HCT116 (cell line): ENCODE measurements around the gene SEC16A. TPM values are rescaled to one million over a fixed set of nuclear protein-coding genes. Genes with fewer than 3 reads are reported as not detected.

Source experiments
- ATAC-seq: fragments of 200-7000 bp; cut with Tn5 transposase; 2 replicates; pipeline ENCODE4 v1.9.1; 2020; ENCODE audit warnings: mild to moderate bottlenecking, moderate library complexity
- BruUV-seq: library from RNA; stranded (reverse); fragments of 400-500 nt; replicated peaks from 2 replicates; lab custom pipeline; 2021; lab: Mats Ljungman, UMichigan
- CTCF ChIA-PET: fragments of 300-600 bp; sonication (Branson Sonifier 250); formaldehyde crosslinking; loops from one replicate; lab custom pipeline; 2021; ENCODE audit warnings: antibody characterized with exemption; lab: Charles Lee
- POLR2A ChIA-PET: fragments of 300-600, 350-600 bp; sonication (Branson Sonifier 250); formaldehyde crosslinking; loops from one replicate; lab custom pipeline; 2021; ENCODE audit warnings: antibody characterized with exemption; lab: Charles Lee
- RAD21 ChIA-PET, 2 experiments: fragments of 300-600 bp; sonication (Branson Sonifier 250); formaldehyde crosslinking; loops; one replicate each; lab custom pipeline; 2023; ENCODE audit warnings: low total read pairs in 2 of 2; ENCODE audit not compliant: uncharacterized antibody in 2 of 2, unreplicated experiment in 2 of 2, low non-redundant PET in 1 of 2; lab: Charles Lee
- DNase-seq: peaks from one replicate; pipeline ENCODE4 v3.0.0-alpha.2; 2010; ENCODE audit warnings: low read depth, low spot score
- H2AFZ ChIP-seq: fragments of 200-600 bp; shearing (Covaris generic), sonication (generic); 2 replicates; pipeline ENCODE4 v1.6.1; 2017; ENCODE audit warnings: low read depth, mixed run types, mixed read lengths, antibody characterized with exemption, low read length; ENCODE audit not compliant: poor library complexity, severe bottlenecking
- H3K27ac ChIP-seq: 2 replicates; pipeline ENCODE4 v1.5.1; 2012; ENCODE audit warnings: low read depth, low read length
- H3K27me3 ChIP-seq: fragments of 200-600 bp; sonication (generic); 2 replicates; pipeline ENCODE4 v1.6.1; 2016; ENCODE audit warnings: mixed run types, low read length, mixed read lengths; ENCODE audit not compliant: insufficient read depth
- H3K36me3 ChIP-seq, 2 experiments: fragments of 200-500 bp in 1 of 2; fragments of 200-600 bp in 1 of 2; sonication (Bioruptor generic) in 1 of 2; sonication (generic) in 1 of 2; 2 replicates each; pipeline versions ENCODE4 v1.5.1 to v1.6.1; 2014 to 2016; ENCODE audit warnings: low read length in 2 of 2, inconsistent platforms in 1 of 2, mixed read lengths in 1 of 2, mixed run types in 1 of 2; ENCODE audit not compliant: insufficient read depth in 2 of 2, control insufficient read depth in 1 of 2
- H3K4me1 ChIP-seq, 2 experiments: fragments of 200-600 bp in 1 of 2; sonication (generic) in 1 of 2; 2 replicates each; pipeline versions ENCODE4 v1.5.1 to v1.6.1; 2012 to 2017; ENCODE audit warnings: low read length in 2 of 2, inconsistent platforms in 1 of 2, mild to moderate bottlenecking in 1 of 2, mixed read lengths in 1 of 2, mixed run types in 1 of 2, moderate library complexity in 1 of 2; ENCODE audit not compliant: insufficient read depth in 2 of 2, control insufficient read depth in 1 of 2
- H3K4me2 ChIP-seq: fragments of 200-600 bp; sonication (generic); 2 replicates; pipeline ENCODE4 v1.6.1; 2017; ENCODE audit warnings: mixed run types, low read length, mixed read lengths
- H3K4me3 ChIP-seq, 2 experiments: fragments of 200-600 bp in 1 of 2; sonication (generic) in 1 of 2; replicated peaks in 1 of 2; 2 replicates each; pipeline ENCODE4 v1.5.1; 2011 to 2016; ENCODE audit warnings: low read length in 2 of 2, control low read depth in 1 of 2, low read depth in 1 of 2, mild to moderate bottlenecking in 1 of 2, mixed read lengths in 1 of 2, mixed run types in 1 of 2
- H3K79me2 ChIP-seq: fragments of 200-600 bp; sonication (generic); 2 replicates; pipeline ENCODE4 v1.6.1; 2017; ENCODE audit warnings: mild to moderate bottlenecking, mixed run types, low read length, moderate library complexity, mixed read lengths; ENCODE audit not compliant: insufficient read depth
- H3K9ac ChIP-seq: fragments of 200-600 bp; sonication (generic); 2 replicates; pipeline ENCODE4 v1.6.1; 2016; ENCODE audit warnings: low read length, mixed read lengths
- H3K9me2 ChIP-seq: fragments of 200-600 bp; sonication (generic), shearing (Covaris generic); 2 replicates; pipeline ENCODE4 v1.6.1; 2017; ENCODE audit warnings: mixed run types, mild to moderate bottlenecking, moderate library complexity; ENCODE audit not compliant: insufficient read depth
- H3K9me3 ChIP-seq, 2 experiments: fragments of 200-500 bp in 1 of 2; fragments of 200-600 bp in 1 of 2; sonication (Bioruptor generic) in 1 of 2; sonication (generic) in 1 of 2; 2 replicates each; pipeline ENCODE4 v1.6.1; 2014 to 2017; ENCODE audit warnings: low read length in 2 of 2, mixed read lengths in 2 of 2, inconsistent platforms in 1 of 2, low read depth in 1 of 2, mild to moderate bottlenecking in 1 of 2, mixed run types in 1 of 2, moderate library complexity in 1 of 2; ENCODE audit not compliant: control insufficient read depth in 1 of 2, insufficient read depth in 1 of 2
- H4K20me1 ChIP-seq: fragments of 200-600 bp; sonication (generic), shearing (Covaris generic); 2 replicates; pipeline ENCODE4 v1.6.1; 2017; ENCODE audit warnings: mixed run types, mild to moderate bottlenecking, moderate library complexity; ENCODE audit not compliant: insufficient read depth
- CBX3 ChIP-seq: IDR thresholded peaks from 2 replicates; pipeline ENCODE4 v1.6.1; 2012; ENCODE audit warnings: low read depth
- CEBPB ChIP-seq: IDR thresholded peaks from 2 replicates; pipeline ENCODE4 v1.6.1; 2012; ENCODE audit warnings: low read depth
- EZH2 ChIP-seq: fragments of 200-600 bp; sonication (generic); IDR thresholded peaks from 2 replicates; pipeline ENCODE4 v1.6.1; 2017; ENCODE audit warnings: antibody characterized with exemption, mixed run types
- POLR2A ChIP-seq: IDR thresholded peaks from 2 replicates; pipeline ENCODE4 v1.7.0; 2011; ENCODE audit warnings: borderline replicate concordance; ENCODE audit not compliant: insufficient read depth, insufficient read length; ENCODE audit errors: extremely low read depth
- POLR2AphosphoS5 ChIP-seq: IDR thresholded peaks from 2 replicates; pipeline ENCODE4 v1.6.1; 2011; ENCODE audit warnings: mild to moderate bottlenecking, low read depth, low read length, moderate library complexity
- RAD21 ChIP-seq: IDR thresholded peaks from 2 replicates; pipeline ENCODE4 v1.6.1; 2012; ENCODE audit warnings: low read depth, mild to moderate bottlenecking
- SP1 ChIP-seq: IDR thresholded peaks from 2 replicates; pipeline ENCODE4 v1.6.1; 2012; ENCODE audit warnings: low read depth
- SRF ChIP-seq: IDR thresholded peaks from 2 replicates; pipeline ENCODE4 v1.6.1; 2012; ENCODE audit warnings: low read depth
- intact Hi-C: fragments of 100-400 bp; cut with micrococcal nuclease; formaldehyde crosslinking; loops from 2 replicates; pipeline ENCODE4 v1.10.0; 2022
- total RNA-seq: library from RNA; stranded (reverse); gene quantifications from one replicate; pipeline ENCODE4 v1.2.1, GENCODE V29; 2021; ENCODE audit not compliant: unreplicated experiment
- TF ChIP-seq, protein P1 (sequence below): IDR thresholded peaks from 2 replicates; pipeline ENCODE4 v1.6.1; 2012
- TF ChIP-seq, protein P2 (sequence below), 3 experiments: fragments of 200-600 bp in 1 of 3; sonication (generic) in 1 of 3; IDR thresholded peaks in 2 of 3; conservative IDR thresholded peaks in 1 of 3; 2 replicates each; pipeline ENCODE4 v1.5.1; 2012 to 2017; ENCODE audit warnings: low read depth in 2 of 3, low read length in 2 of 3, antibody characterized with exemption in 1 of 3, borderline replicate concordance in 1 of 3, control low read depth in 1 of 3, mild to moderate bottlenecking in 1 of 3, mixed read lengths in 1 of 3, mixed run types in 1 of 3, moderate library complexity in 1 of 3; ENCODE audit not compliant: insufficient read depth in 1 of 3
- TF ChIP-seq, protein P3 (sequence below): IDR thresholded peaks from 2 replicates; pipeline ENCODE4 v1.6.1; 2012

SEC16A gene
- total RNA-seq, 1 experiment from 2014 or later, result 49.8 TPM

DNA sequence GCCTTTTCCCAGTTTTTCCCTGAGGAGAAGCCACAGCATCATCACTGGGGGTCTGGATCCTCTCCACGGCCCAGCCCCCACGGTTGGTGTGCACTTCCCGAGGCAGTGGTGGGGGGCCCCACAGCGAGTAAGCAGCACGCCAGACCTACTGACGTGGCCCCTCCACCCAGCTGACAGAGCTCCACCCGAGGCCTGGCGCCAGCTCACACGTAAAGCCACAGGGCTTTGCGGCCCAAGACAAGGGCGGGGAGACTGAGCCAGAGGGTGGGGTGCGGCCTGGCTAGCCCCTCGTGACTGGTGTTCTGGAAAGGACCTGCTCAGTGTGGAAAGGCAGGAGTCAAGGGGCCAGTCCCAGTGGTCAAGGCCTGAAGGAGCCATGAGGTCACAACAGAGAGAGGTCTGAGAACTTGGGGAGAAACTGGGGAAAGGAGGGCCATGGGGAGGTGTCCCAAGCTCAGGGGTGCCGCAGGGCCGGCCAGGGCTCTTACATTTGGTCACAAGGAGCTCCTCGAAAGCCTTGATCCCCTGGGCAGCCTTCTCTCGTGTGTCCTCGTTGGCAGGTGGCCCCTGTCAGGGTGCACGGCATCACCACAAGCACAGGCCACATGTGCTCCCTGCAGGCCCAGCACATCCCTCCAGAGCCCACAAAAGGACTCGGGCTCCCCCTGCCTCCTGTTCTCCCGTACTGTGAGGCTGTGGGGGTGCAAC, 88.4 kb downstream of the SEC16A start:
- POLR2A ChIA-PET, result no interaction called here
- no peak for DNase-seq
- no TSS peak for BruUV-seq
- peaks cover 47 to 64% of the 10 kb centered on the region in 2 experiments for H3K36me3 ChIP-seq
- no peak for TF ChIP-seq POLR2A
- no peak for TF ChIP-seq EZH2
- TF ChIP-seq POLR2AphosphoS5, result no peak
- no peak for TF ChIP-seq CEBPB
- no peak for TF ChIP-seq SRF
- TF ChIP-seq, protein P1, sequence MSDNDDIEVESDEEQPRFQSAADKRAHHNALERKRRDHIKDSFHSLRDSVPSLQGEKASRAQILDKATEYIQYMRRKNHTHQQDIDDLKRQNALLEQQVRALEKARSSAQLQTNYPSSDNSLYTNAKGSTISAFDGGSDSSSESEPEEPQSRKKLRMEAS, result no peak
- TF ChIP-seq, protein P2, sequence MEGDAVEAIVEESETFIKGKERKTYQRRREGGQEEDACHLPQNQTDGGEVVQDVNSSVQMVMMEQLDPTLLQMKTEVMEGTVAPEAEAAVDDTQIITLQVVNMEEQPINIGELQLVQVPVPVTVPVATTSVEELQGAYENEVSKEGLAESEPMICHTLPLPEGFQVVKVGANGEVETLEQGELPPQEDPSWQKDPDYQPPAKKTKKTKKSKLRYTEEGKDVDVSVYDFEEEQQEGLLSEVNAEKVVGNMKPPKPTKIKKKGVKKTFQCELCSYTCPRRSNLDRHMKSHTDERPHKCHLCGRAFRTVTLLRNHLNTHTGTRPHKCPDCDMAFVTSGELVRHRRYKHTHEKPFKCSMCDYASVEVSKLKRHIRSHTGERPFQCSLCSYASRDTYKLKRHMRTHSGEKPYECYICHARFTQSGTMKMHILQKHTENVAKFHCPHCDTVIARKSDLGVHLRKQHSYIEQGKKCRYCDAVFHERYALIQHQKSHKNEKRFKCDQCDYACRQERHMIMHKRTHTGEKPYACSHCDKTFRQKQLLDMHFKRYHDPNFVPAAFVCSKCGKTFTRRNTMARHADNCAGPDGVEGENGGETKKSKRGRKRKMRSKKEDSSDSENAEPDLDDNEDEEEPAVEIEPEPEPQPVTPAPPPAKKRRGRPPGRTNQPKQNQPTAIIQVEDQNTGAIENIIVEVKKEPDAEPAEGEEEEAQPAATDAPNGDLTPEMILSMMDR (IDR thresholded peaks at IDR 0.05 in 2 of 3, conservative IDR thresholded peaks at IDR 0.05 in 1 of 3; ENCODE audit: borderline replicate concordance in 1 of 3, insufficient read depth in 1 of 3, low read depth in 2 of 3, low read length in 2 of 3), result no peak
- TF ChIP-seq, protein P3, sequence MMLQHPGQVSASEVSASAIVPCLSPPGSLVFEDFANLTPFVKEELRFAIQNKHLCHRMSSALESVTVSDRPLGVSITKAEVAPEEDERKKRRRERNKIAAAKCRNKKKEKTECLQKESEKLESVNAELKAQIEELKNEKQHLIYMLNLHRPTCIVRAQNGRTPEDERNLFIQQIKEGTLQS, result no peak
- TF ChIP-seq RAD21, result no peak
- TF ChIP-seq CBX3, result no peak
- TF ChIP-seq SP1, result no peak
- TF ChIP-seq, all 23 proteins: peak for 0
- no peaks in the 10 kb centered on the region for H3K9me3 ChIP-seq
- H3K9me2 ChIP-seq, result no peaks in the 10 kb centered on the region
- H3K4me3 ChIP-seq, result no peak overlapping the region
- H3K4me2 ChIP-seq, result no peak overlapping the region
- H3K27me3 ChIP-seq, result no peaks in the 10 kb centered on the region
- RAD21 ChIA-PET, result no interaction called here
- CTCF ChIA-PET, result no interaction called here
- intact Hi-C loops, result no loop called here
- H3K9ac ChIP-seq, result no peak overlapping the region
- H3K27ac ChIP-seq, result no peak overlapping the region
- ATAC-seq, result no peak
- no peaks in the 10 kb centered on the region for H4K20me1 ChIP-seq
- peaks cover 7 to 9% of the 10 kb centered on the region in 2 experiments for H3K4me1 ChIP-seq
- no peak overlapping the region for H2AFZ ChIP-seq
- H3K79me2 ChIP-seq, result peaks cover 55% of the 10 kb centered on the region
